DMS79 treated with DMSO at 0.1 percent for 48 hours (cell line): ENCODE results near the gene ALAD.

Experiments used
- DNase-seq: peaks from one replicate; lab custom pipeline; 2025; lab: John Stamatoyannopoulos, UW

The ALAD gene

GRCh38 chr9:113349066-113349444 lies 52.0 kb downstream of the ALAD start:
- no peak for DNase-seq

- DNase-seq, result no peak
These were observed 52.6 kb downstream of the ALAD start for GRCh38 chr9:113348437-113348836.

GRCh38 chr9:113345671-113346070 lies 55.4 kb downstream of the ALAD start:
- DNase-seq, result no peak

GRCh38 chr9:113345190-113345589 lies 55.9 kb downstream of the ALAD start:
- peak; percentile 12 for DNase-seq

- DNase-seq, result peak; percentile 95
These were observed 57.3 kb downstream of the ALAD start for GRCh38 chr9:113343732-113344231.

- peak; percentile 66 for DNase-seq
These were observed 59.2 kb downstream of the ALAD start for GRCh38 chr9:113341712-113342410.

- DNase-seq, result peak; percentile 86
These were observed 60.9 kb downstream of the ALAD start, which contains the start of gene WDR31 for GRCh38 chr9:113340011-113340699. Gene WDR31, minus strand, starts transcription at chr9:113340275. Its CDS starts 8,253 bp downstream, at chr9:113332022.

GRCh38 chr9:113337714-113338113 lies 63.4 kb downstream of the ALAD start:
- no peak for DNase-seq
